ENCODE measurements around the gene MTFR1L.
"Not testable (repeated sequence)": the region's sequence is repeated elsewhere in the genome, so short reads cannot be mapped to it uniquely, and the experiment has no call there.

The MTFR1L gene

DNA sequence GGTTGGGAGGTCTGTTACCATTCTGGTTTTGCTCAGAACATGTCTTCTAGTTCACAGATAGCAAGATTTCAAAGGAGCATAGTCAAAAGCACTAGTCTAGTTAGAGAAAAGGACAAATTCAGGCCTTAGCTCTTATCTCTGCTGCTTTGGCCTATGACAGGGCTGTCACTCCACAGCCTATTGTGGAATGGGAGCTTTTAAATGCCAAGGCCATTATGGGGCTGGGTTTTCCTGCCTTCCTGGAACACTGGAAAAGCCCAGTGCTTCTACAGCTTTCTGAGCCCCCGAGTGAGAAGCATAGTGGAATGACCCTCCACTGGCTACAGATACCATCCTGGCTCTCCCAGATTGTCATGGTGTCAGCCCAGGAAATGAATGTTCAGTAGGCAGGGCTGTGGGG is 9.3 kb downstream of the MTFR1L start:
- DNase-seq, result no peak

DNA sequence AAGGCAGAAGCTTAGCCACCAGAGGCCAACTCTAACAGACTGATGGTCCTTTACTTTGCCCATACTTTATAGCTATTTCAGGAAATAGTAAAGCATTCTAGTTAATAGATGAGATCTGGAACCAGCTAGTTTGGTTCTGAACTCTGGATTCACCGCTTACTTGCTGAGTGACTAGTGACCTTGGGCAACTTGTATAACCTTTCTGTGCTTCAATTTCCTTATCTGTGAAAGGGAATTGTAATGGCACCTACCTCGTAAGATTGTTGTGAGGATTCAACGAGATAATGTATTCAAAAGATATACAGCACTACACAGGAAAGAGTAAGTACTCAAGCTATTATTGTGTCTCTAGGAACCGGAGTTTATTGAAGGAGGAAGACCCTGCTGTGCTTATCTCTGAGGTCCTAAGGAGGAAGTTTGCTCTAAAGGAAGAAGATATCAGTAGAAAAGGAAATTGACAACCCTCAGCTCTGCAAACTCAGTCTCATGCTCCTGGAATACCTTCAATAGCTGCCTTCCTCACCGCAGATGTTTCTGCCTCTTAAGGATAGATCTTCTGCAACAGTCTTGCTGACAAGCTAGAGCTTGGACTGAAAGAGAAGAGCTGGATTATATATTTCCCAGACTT is 11.9 kb downstream of the MTFR1L start:
- DNase-seq, result no peak

GRCh38 chr1:25832336-25833037 is 12.7 kb downstream of the MTFR1L start:
- no peak for DNase-seq

GRCh38 chr1:25833158-25833557 is 13.4 kb downstream of the MTFR1L start:
- no peak for DNase-seq

DNA sequence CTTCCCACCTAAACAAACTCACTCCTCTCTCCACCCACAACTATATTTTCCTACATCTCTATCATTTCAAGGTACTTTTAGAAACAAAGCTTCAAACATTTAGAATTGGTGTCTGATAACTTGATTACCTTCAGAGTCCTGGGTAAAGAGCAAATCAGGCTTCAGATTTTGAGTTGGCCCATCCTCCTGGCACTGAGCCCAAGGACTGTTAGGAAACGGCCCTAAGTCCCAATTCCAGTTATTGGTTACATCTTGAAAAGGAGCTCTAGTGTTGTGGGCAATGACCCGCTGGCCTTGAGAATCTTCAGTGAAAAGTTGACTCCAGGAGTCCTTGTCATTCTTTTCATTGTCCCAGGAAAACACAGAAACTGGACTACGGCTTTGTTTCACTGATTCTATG is 15.1 kb downstream of the MTFR1L start:
- no peak for DNase-seq

DNA sequence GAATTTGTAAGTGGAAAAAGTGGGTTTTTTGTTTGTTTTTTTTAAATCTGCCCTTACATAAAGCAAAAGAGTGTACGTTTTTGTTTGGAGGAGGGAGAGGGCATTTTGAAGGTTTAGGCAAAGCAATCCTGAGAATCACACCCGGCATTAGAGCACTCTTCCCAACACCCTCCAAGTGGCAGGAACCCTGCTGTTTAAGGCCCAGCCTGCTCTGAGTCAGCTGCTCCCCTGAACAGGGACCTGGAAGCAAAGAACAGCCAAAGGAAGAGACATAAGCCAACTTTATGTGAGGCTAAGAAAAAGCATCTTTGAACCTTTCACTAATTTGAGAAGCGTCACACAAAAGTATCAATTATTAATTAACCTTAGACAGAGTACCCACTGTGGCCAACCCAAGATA is 16.9 kb downstream of the MTFR1L start:
- DNase-seq, result no peak

DNA sequence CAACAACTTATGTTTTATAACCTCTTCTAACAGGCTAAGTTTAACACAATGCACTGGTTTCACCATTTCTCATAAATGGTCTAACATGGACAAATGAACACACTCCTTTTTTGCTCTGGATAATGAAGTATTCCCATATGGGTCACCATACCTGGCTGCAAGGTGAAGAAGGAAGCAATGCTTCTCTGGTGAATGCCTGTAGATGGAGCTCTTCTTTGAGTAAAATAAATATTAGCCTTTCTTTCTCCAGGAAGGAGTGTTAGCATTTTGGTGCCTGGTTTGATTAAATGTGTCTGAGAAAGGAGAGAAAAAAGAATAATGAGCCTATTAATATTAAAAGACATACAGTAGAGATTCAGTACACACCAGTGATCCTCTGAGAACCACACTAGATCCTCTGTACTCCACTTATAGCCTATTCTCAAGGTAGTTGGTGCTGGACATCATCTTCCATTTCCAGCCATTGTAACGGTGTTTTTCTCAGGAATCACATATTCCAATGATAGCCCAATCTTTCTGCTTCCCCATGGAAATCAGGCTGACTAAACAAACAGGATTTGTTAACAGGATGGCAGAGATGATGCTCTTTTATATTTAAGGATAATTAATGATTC is 17.6 kb downstream of the MTFR1L start:
- DNase-seq, result no peak

GRCh38 chr1:25839808-25840207 is 20.1 kb downstream of the MTFR1L start:
- DNase-seq, result not testable (repeated sequence)

DNA sequence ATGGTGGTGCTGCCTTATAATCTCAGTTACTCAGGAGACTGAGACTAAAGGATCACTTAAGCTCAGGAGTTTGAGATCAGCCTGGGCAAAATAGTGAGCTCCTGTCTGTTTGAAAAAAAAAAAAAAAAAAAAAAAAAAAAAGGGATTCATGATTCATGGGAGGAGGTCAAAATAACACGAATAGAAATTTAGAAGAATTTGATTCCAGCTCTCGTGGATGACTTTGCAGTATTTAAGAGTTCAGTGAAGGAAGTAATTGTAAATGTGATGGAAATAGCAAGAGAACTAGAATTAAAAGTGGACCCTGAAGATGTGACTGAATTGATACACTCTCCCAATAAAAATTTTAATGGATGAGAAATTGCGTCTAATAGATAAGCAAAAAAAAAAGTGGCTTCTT is 23.7 kb downstream of the MTFR1L start:
- DNase-seq, result no peak

GRCh38 chr1:25844536-25845337 is 25.0 kb downstream of the MTFR1L start:
- no peak for DNase-seq

DNA sequence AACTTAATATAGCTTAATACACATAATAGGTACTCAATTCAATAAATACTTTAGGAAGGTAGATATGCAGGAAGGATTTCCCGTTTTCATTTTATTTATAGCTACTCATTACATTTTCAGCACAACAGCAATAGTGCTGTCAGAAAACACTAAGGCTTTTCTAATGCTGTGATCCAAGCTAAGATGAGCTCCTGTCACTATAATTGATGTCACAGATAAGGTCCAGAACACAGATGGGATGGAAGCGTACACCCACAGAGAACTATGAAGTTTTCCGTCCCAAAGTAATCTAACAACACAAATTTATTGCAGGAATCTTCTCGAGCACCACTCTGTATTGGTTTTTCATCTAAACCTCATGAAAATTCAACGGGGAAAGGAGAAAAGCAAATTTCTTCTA is 25.9 kb downstream of the MTFR1L start:
- DNase-seq, result no peak

DNA sequence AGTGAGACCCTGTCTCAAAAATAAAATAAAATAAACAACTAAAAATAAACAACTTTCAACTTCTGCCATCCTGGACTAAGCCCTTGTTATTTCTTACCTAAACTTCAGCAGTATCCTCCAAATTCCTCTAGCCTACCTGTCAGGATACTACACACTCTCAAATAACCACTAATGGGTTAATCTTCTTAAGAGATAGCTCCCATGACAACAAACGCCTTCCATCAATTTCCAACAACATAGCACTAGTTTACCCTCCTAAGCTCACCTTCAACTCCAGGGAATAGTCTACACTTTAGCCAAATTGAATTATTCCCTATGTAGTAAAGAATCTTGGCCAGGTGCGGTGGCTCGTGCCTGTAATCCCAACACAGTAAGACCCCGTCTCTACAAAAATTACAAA is 28.2 kb downstream of the MTFR1L start:
- no peak for DNase-seq

DNA sequence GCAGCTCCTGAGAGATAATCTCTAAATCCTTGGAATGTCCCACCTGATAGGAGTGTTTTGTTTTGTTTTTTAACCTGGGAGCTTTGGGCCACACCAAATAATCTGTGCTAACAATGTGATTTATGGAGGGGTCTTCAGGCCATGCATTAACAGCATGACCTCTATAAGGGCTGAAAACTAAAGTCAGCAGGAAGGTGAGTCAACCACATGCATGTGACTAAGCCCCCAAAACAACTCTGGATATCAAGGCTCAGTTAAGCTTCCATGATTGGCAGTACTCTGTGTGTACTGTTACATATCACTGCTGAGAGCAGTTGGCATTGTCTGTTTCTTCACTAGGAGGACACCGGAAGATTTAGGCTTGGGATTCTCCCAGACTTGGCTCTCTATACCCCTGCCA is 28.8 kb downstream of the MTFR1L start:
- no peak for DNase-seq

GRCh38 chr1:25854554-25854953 is 34.8 kb downstream of the MTFR1L start:
- DNase-seq, result no peak

GRCh38 chr1:25856856-25857255 is 37.1 kb downstream of the MTFR1L start:
- no peak for DNase-seq

- no peak for DNase-seq
Measured at GRCh38 chr1:25858494-25858893, 38.7 kb downstream of the MTFR1L start.

- DNase-seq, result peak; percentile 89 to 92
Measured at GRCh38 chr1:25858906-25859789, 39.4 kb downstream of the MTFR1L start, which contains the start of gene AUNIP. AUNIP (minus strand) TSS chr1:25859457; CDS start chr1:25859357, 100 bp downstream.

DNA sequence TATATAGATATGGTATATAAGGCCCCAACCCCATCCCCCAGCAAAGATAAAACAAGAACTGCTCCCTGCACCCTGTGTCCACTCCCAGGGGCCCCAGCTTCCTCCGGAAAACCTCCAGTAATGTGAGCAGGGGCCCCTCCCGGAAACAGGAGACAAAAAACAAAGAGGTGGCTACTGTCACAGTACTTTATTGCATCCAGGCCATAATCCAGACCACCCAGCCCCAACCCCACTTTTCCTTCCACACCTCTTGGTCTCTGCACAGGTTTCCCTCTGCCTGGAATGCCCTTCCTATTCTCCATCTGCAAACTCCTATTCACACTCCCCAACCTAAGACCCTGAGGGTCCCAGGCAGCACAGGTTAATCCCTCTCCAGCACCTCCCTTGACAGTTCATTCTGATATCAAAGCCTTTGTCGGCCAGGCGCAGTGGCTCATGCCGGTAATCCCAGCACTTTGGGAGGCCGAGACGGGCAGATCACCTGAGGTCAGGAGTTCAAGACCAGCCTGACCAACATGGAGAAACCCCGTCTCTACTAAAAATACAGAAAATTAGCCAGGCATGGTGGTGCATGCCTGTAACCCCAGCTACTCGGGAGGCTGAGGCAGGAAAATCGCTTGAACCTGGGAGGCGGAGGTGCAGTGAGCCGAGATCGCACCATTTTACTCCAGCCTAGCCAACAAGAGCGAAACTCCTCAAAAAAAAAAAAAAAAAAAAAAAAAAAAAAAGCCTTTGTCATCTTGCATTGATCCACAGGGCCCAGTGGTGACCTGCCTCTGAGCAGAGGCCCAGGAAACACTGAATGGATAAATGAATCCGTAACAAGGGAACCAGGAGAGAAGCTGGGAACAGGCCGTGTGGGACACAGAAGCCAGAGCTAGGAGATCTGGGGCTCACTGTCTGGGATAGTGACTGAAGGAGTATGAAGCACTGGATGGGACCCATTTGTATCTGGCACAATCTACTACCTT is 41.8 kb downstream of the MTFR1L start:
- no peak for DNase-seq

DNA sequence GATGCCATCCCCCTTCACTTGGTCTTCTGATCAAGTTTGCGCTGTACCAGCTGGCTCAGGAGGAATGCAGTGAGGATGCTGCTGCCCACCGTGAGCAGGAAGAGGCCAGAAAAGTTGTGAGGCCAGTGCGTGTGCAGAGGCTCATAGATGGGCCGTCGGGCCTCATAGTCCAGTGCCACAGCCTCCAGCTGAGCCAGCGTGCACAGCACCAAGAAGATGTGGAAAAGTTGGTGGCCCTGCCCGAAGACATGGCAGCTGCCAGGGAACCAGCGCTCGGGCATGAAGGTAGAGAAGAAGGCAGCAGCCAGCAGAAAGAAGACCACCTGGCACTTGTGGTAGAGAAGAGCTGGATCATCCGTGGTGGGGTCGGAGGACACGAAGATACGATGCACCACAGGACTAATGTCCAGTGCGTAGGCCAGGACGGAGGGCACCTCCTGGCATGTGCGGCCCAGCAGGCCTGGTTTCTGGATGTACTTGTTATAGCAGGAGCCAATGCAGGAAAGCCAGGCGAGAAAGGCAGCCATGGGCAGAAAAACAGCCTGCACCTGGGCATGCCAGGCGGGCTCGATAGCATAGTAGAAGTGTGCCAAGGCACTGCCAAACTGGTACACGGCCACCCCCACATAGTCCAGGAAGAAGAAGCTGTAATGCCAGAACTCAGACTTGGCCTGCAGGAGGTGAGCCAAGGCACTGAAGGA is 43.2 kb downstream of the MTFR1L start:
- no peak for DNase-seq

- DNase-seq, result no peak
Measured at GRCh38 chr1:25863486-25864262, 43.9 kb downstream of the MTFR1L start.
